Progenitor cell of endocrine pancreas (in vitro differentiated cells): Measurements from ENCODE around the gene NCOA7. TPM values are rescaled to one million over a fixed set of nuclear protein-coding genes. Genes with fewer than 3 reads are reported as not detected.
A peak's percentile ranks its signal among the peaks of the same experiment; 100 is the strongest.
"Not testable (repeated sequence)": the region's sequence is repeated elsewhere in the genome, so short reads cannot be mapped to it uniquely, and the experiment has no call there.

ENCODE experiments used
- DNase-seq: peaks from one replicate; pipeline ENCODE4 v3.0.0; 2021; ENCODE audit warnings: low spot score; ENCODE audit not compliant: unreplicated experiment
- H3K27ac Mint-ChIP-seq: 2 replicates; pipeline ENCODE4 v1.8.0; 2021; ENCODE audit warnings: mild to moderate bottlenecking, moderate library complexity, mixed read lengths
- H3K27me3 Mint-ChIP-seq: 2 replicates; pipeline ENCODE4 v1.8.0; 2021; ENCODE audit warnings: mixed read lengths
- H3K36me3 Mint-ChIP-seq: 2 replicates; pipeline ENCODE4 v1.8.0; 2022; ENCODE audit warnings: mixed read lengths; ENCODE audit not compliant: insufficient read depth
- H3K4me1 Mint-ChIP-seq: 2 replicates; pipeline ENCODE4 v1.8.0; 2021; ENCODE audit warnings: low read depth, mixed read lengths
- H3K4me3 Mint-ChIP-seq: 2 replicates; pipeline ENCODE4 v1.8.0; 2021; ENCODE audit warnings: low read depth, mild to moderate bottlenecking, moderate library complexity, mixed read lengths
- H3K9me3 Mint-ChIP-seq: 2 replicates; pipeline ENCODE4 v1.8.0; 2021; ENCODE audit warnings: low read depth, mixed read lengths
- CTCF ChIP-seq: fragments of 200-600 bp; sonication (generic); IDR thresholded peaks from one replicate; pipeline ENCODE4 v1.5.0; 2021; ENCODE audit warnings: antibody characterized with exemption, mild to moderate bottlenecking; ENCODE audit not compliant: unreplicated experiment
- total RNA-seq: library from RNA; stranded (reverse); gene quantifications from 2 replicates; pipeline ENCODE4 v1.2.1, GENCODE V29; 2021

NCOA7 gene
- total RNA-seq, 1 donor from 2014 or later: 18.0 TPM

GRCh38 chr6:125927761-125928160, 137.0 kb downstream of the NCOA7 start:
- no peak for TF ChIP-seq CTCF
- no peak overlapping the region for H3K4me3 Mint-ChIP-seq
- peaks cover 3% of the 10 kb centered on the region for H3K9me3 Mint-ChIP-seq
- H3K4me1 Mint-ChIP-seq: no peaks in the 10 kb centered on the region
- H3K27ac Mint-ChIP-seq: no peak overlapping the region
- H3K36me3 Mint-ChIP-seq: peaks cover 12% of the 10 kb centered on the region
- no peaks in the 10 kb centered on the region for H3K27me3 Mint-ChIP-seq
- DNase-seq: no peak

GRCh38 chr6:125930765-125931418, 140.1 kb downstream of the NCOA7 start:
- Mint-ChIP-seq H3K27ac (no peak overlapping the region), H3K4me3 (no peak overlapping the region), H3K36me3 (peaks cover 8% of the 10 kb centered on the region), H3K4me1 (no peaks in the 10 kb centered on the region), H3K9me3 (peaks cover 3% of the 10 kb centered on the region), H3K27me3 (no peaks in the 10 kb centered on the region)
- no peak for DNase-seq
- TF ChIP-seq CTCF: no peak

DNA sequence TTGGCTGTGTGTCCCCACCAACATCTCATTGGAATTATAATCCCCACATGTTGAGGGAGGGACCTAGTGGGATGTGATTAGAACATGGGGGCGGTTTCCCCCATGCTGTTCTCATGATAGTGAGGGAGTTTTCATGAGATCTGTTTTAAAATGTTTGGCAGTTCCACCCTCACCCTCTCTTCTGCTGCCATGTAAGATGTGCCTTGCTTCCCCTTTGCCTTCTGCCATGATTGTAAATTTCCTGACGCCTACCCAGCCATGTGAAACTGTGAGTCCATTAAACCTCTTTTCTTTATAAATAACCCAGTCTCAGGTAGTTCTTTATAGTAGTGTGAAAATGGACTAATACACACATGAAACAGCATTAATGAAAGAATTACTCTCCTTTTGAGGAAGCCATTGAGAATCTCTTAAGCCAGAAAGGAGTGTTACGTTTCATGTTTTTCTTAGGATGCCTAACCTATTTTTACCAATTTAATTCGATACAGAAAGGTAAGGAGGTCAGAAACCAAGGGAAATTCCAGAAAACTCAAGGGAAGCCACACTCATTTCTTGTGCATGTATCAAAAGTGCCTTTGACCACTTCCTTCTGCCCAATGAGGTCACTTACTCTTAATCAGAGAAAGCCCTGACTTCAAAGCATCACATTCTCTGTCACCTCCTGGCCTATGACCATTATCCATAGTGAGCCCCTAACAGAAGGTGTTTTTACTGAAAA, 141.1 kb downstream of the NCOA7 start:
- Mint-ChIP-seq H3K9me3 (peaks cover 3% of the 10 kb centered on the region), H3K27me3 (no peaks in the 10 kb centered on the region), H3K27ac (no peak overlapping the region)

DNA sequence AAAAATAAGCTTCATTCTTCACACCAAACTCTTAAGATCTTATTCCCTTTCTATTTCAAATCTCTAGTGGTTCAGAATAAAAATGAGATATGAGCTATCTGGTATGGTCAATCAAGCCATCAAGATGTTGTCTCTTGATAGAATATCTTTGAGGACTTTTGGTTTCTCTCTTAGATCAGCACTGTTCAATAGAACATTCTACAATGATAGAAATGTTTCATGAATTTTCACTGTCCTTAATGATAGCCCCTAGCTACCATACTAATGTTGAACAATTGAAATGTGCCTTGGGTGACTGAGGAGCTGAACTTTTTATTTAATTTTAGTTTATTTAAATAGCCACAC, 141.7 kb downstream of the NCOA7 start:
- Mint-ChIP-seq H3K9me3 (peaks cover 3% of the 10 kb centered on the region), H3K4me3 (no peak overlapping the region), H3K4me1 (no peaks in the 10 kb centered on the region), H3K27me3 (no peaks in the 10 kb centered on the region), H3K27ac (no peak overlapping the region), H3K36me3 (peaks cover 8% of the 10 kb centered on the region)
- no peak for TF ChIP-seq CTCF
- no peak for DNase-seq

More for the DNA sequence above, 141.1 kb downstream of the NCOA7 start:
- no peak for TF ChIP-seq CTCF
- Mint-ChIP-seq H3K36me3 (peaks cover 8% of the 10 kb centered on the region), H3K4me1 (no peaks in the 10 kb centered on the region), H3K4me3 (no peak overlapping the region)
- DNase-seq: no peak

- H3K27me3 Mint-ChIP-seq, H3K36me3 Mint-ChIP-seq, H3K27ac Mint-ChIP-seq, H3K4me3 Mint-ChIP-seq, DNase-seq, H3K9me3 Mint-ChIP-seq: not testable (repeated sequence)
- peaks cover 13% of the 10 kb centered on the region for H3K4me1 Mint-ChIP-seq
Measured at GRCh38 chr6:125935520-125935919, 144.8 kb downstream of the NCOA7 start.

- Mint-ChIP-seq H3K9me3 (no peaks in the 10 kb centered on the region), H3K4me3 (no peak overlapping the region), H3K36me3 (no peaks in the 10 kb centered on the region), H3K4me1 (peaks cover 32% of the 10 kb centered on the region), H3K27me3 (no peaks in the 10 kb centered on the region), H3K27ac (peak overlapping the region; percentile 63)
- DNase-seq: no peak
- no peak for TF ChIP-seq CTCF
Measured at GRCh38 chr6:125939026-125939425, 148.3 kb downstream of the NCOA7 start.
